ENCODE data around the gene ALS2CL. TPM values are rescaled to one million over a fixed set of nuclear protein-coding genes. Genes with fewer than 3 reads are reported as not detected.
A peak's percentile ranks its signal among the peaks of the same experiment; 100 is the strongest.

ALS2CL gene
- total RNA-seq, 1 donor from 2014 or later: 6.2 TPM

- peak overlapping the region; percentile 85 for H3K27ac Mint-ChIP-seq
- TF ChIP-seq, protein P1, sequence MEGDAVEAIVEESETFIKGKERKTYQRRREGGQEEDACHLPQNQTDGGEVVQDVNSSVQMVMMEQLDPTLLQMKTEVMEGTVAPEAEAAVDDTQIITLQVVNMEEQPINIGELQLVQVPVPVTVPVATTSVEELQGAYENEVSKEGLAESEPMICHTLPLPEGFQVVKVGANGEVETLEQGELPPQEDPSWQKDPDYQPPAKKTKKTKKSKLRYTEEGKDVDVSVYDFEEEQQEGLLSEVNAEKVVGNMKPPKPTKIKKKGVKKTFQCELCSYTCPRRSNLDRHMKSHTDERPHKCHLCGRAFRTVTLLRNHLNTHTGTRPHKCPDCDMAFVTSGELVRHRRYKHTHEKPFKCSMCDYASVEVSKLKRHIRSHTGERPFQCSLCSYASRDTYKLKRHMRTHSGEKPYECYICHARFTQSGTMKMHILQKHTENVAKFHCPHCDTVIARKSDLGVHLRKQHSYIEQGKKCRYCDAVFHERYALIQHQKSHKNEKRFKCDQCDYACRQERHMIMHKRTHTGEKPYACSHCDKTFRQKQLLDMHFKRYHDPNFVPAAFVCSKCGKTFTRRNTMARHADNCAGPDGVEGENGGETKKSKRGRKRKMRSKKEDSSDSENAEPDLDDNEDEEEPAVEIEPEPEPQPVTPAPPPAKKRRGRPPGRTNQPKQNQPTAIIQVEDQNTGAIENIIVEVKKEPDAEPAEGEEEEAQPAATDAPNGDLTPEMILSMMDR (IDR thresholded peaks at IDR 0.05; ENCODE audit: unreplicated experiment): no peak
- H3K27me3 Mint-ChIP-seq (ENCODE audit: low read depth): no peaks in the 10 kb centered on the region
- H3K4me1 Mint-ChIP-seq: peaks cover 16% of the 10 kb centered on the region
- no peak overlapping the region for H3K4me3 Mint-ChIP-seq
- peaks cover 4% of the 10 kb centered on the region for H3K9me3 Mint-ChIP-seq
- H3K36me3 Mint-ChIP-seq: no peaks in the 10 kb centered on the region
- DNase-seq (ENCODE audit: low spot score in 2 of 2, unreplicated experiment in 2 of 2): no peak
Measured at GRCh38 chr3:46725621-46726314, 32.3 kb upstream of the ALS2CL start.

DNA sequence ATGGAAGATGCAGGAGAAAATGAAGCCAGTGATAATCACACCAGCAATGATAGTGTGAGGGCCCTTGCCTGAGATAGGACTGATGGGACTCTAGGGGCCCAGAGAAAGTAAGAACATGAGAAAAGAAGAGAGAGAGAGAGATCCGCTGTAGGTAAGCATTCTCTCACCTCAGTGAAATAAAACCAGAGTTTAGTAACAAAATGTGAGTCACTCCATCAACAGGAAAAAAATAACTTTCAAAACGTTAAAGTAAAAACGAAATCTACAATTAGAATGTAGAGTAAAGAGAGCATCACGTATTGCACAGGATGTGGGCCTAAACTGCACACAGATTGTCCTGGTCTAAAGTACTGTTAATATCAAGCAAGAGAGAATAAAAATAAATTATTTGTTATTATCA lies 30.9 kb upstream of the ALS2CL start:
- Mint-ChIP-seq H3K9me3 (peaks cover 5% of the 10 kb centered on the region), H3K4me1 (peaks cover 18% of the 10 kb centered on the region), H3K27me3 (ENCODE audit: low read depth) (peaks cover 2% of the 10 kb centered on the region), H3K36me3 (no peaks in the 10 kb centered on the region), H3K27ac (no peak overlapping the region), H3K4me3 (no peak overlapping the region)
- DNase-seq (ENCODE audit: low spot score in 2 of 2, unreplicated experiment in 2 of 2): no peak
- TF ChIP-seq, protein P1 (IDR thresholded peaks at IDR 0.05; ENCODE audit: unreplicated experiment): no peak

DNA sequence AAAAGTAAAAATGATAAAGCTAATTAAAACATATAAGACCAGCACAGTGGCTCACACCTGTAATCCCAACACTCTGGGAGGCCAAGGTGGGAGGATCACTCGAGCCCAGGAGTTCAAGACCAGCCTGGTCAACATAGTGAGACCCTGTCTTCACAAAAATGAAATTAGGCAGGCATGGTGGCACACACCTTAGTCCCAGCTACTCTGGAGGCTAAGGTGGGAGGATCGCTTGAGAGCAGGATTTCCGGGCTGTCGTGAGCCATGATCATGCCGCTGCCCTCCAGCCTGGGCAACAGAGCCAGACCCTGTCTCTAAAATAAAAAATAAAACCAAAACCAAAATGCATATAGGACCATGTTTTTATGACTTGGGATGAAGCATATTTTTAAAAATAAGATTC lies 29.0 kb upstream of the ALS2CL start:
- Mint-ChIP-seq H3K27me3 (ENCODE audit: low read depth) (peaks cover 2% of the 10 kb centered on the region), H3K9me3 (peaks cover 5% of the 10 kb centered on the region), H3K36me3 (no peaks in the 10 kb centered on the region), H3K27ac (no peak overlapping the region), H3K4me1 (peaks cover 18% of the 10 kb centered on the region), H3K4me3 (no peak overlapping the region)
- no peak for DNase-seq (ENCODE audit: low spot score in 2 of 2, unreplicated experiment in 2 of 2)
- TF ChIP-seq, protein P1 (IDR thresholded peaks at IDR 0.05; ENCODE audit: unreplicated experiment): no peak

DNA sequence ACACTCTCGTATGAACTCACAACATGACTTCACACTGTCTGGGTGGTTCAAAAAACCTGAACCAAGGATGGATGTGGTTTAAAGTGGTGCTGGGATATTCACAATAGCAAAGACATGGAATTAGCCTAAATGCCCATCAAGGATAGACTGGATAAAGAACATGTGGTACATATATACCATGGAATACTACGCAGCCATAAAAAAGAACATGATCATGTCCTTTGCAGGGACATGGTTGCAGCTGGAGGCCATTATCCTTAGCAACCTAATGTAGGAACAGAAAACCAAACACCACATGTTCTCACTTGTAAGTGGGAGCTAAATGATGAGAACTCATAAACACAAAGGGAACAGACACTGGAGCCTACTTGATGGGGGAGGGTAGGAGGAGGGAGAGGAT lies 27.5 kb upstream of the ALS2CL start:
- peaks cover 12% of the 10 kb centered on the region for H3K4me1 Mint-ChIP-seq
- no peak overlapping the region for H3K4me3 Mint-ChIP-seq
- DNase-seq (ENCODE audit: low spot score in 2 of 2, unreplicated experiment in 2 of 2): no peak
- peaks cover 2% of the 10 kb centered on the region for H3K27me3 Mint-ChIP-seq (ENCODE audit: low read depth)
- H3K9me3 Mint-ChIP-seq: peaks cover 5% of the 10 kb centered on the region
- no peak overlapping the region for H3K27ac Mint-ChIP-seq
- TF ChIP-seq, protein P1 (IDR thresholded peaks at IDR 0.05; ENCODE audit: unreplicated experiment): no peak
- no peaks in the 10 kb centered on the region for H3K36me3 Mint-ChIP-seq

GRCh38 chr3:46719735-46720271 lies 26.3 kb upstream of the ALS2CL start:
- H3K27me3 Mint-ChIP-seq (ENCODE audit: low read depth): peaks cover 2% of the 10 kb centered on the region
- H3K9me3 Mint-ChIP-seq: peaks cover 5% of the 10 kb centered on the region
- no peaks in the 10 kb centered on the region for H3K36me3 Mint-ChIP-seq
- TF ChIP-seq, protein P1 (IDR thresholded peaks at IDR 0.05; ENCODE audit: unreplicated experiment): no peak
- no peak for DNase-seq (ENCODE audit: low spot score in 2 of 2, unreplicated experiment in 2 of 2)
- peaks cover 2% of the 10 kb centered on the region for H3K4me1 Mint-ChIP-seq
- no peak overlapping the region for H3K4me3 Mint-ChIP-seq
- no peak overlapping the region for H3K27ac Mint-ChIP-seq

Measured in mesothelial cell of epicardium (in vitro differentiated cells).